Epithelial cell of proximal tubule (primary cell): Measurements from ENCODE around the gene SEMA3G. TPM values are rescaled to one million over a fixed set of nuclear protein-coding genes. Genes with fewer than 3 reads are reported as not detected.
A peak's percentile ranks its signal among the peaks of the same experiment; 100 is the strongest.

Experiments used
- DNase-seq: peaks from one replicate; pipeline ENCODE4 v3.0.0-alpha.2; 2011; ENCODE audit warnings: low read depth
- H3K4me3 ChIP-seq: 2 replicates; pipeline ENCODE4 v1.5.1; 2011; ENCODE audit warnings: low read depth, mild to moderate bottlenecking, low read length
- CTCF ChIP-seq: conservative IDR thresholded peaks from 2 replicates; pipeline ENCODE4 v1.5.1; 2012; ENCODE audit warnings: low read depth, mild to moderate bottlenecking, low read length
- total RNA-seq: library from RNA; depleted of rRNA; stranded (reverse); fragments of >200 nt; gene quantifications from 2 replicates; pipeline ENCODE4 v1.2.3, GENCODE V29; 2015

The SEMA3G gene
- total RNA-seq, 1 donor from 2014 or later = 5.1 TPM

DNA sequence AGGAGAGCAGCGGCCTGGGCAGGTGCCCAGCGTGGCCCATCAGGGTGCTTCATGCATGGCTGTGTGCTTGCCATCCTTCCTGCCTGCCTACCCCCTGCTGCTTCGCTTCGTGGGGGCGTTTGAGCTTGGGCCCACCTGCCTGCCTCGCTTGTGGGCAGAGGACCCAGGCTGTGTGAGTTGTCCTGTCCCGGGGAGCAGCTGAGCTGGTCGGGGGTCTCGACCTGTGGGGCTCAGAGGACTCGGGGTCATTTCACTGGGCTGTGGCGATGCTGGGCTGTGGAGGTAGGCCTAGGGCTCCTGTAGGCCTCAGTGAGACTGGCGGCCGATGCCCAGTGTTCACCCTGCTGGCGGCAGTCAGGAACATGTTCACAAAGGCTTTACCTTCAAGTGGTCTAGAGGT lies 38.2 kb upstream of the SEMA3G start:
- no peak overlapping the region for H3K4me3 ChIP-seq

GRCh38 chr3:52481819-52482521 lies 37.1 kb upstream of the SEMA3G start:
- DNase-seq = no peak
- TF ChIP-seq CTCF = peak; percentile 51
- H3K4me3 ChIP-seq = no peak overlapping the region

More for the DNA sequence above, 38.2 kb upstream of the SEMA3G start:
- no peak for TF ChIP-seq CTCF
- DNase-seq = no peak

DNA sequence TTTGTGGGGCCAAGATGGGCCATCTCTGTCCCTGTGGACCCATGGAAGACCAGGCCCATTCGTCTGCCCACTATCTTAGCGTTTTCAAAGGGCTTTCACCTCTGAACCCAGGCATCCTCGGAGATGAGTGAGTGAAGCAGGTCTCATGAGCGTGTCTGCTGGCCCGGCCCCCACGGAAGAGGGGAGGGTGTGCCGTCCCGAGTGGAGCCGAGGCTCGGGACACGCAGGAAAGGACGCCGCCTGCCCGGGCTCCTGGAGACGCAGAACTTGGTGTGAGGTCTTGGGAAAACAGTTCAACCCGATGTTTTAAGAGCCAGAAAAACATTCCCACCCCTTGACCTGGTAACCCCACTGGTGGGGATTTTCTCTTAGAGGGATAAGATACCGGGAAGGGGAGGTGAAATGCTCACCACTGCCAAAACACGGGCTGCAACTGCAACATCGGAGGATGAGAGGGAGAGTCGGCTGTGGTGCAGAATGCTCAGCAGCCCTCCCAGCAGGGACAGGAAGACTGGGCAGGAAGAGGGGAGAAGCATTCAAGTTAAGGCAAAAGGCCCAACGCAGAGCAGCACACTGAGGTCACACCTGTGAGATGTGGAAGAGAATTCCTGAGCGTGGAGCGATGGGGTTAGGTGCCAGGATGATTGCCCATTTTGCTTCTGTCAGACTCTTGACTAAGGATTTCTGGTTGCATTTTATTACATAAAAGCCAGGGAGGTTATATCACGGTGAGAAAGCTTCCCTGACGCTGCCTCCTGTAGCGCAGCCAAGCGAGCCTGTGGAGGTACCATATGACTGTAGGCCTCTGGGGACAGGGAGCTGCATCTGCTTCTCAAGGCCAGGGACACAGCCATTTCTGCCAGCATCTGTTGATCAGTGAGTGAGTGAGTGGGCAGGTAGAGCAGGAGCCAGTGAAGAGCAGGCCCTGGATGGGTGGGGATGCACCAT lies 36.1 kb upstream of the SEMA3G start:
- H3K4me3 ChIP-seq = no peak overlapping the region
- no peak for DNase-seq
- TF ChIP-seq CTCF = no peak

DNA sequence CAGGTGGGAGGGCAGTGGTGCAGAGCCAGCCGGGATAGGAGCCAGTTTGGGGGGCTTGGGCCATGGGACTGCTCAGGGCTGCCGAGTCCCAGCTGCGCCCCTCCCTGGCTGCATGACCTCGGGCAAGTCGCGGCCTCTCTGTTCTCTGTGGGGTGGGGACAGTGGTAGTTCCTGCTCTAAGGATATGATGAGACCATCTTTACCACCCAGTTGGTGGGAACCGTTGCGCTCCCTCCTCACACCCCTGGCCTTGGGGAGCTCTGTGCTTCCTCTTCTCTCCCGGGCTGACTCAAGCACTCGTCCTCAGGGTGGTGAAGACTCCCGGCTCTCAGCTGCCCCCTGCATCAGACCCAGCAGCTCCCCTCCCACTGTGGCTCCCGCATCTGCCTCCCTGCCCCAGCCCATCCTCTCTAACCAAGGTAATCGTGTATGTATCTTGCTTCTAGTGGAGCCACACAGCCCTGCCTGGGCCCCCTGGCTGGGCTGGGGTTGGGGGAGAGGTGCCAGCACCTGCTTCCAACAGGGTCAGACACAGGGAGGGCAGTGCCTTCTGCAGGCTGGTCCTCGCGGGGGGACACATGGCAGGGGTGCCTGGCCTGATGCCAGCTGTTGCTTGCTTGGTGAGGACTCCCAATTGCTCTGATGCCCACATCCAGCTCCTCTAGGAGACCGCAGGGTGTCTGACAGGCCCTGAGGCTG lies 35.1 kb upstream of the SEMA3G start:
- no peak overlapping the region for H3K4me3 ChIP-seq
- TF ChIP-seq CTCF = no peak
- no peak for DNase-seq

GRCh38 chr3:52479037-52479876 lies 34.4 kb upstream of the SEMA3G start:
- H3K4me3 ChIP-seq = no peak overlapping the region
- DNase-seq = no peak
- TF ChIP-seq CTCF = no peak

DNA sequence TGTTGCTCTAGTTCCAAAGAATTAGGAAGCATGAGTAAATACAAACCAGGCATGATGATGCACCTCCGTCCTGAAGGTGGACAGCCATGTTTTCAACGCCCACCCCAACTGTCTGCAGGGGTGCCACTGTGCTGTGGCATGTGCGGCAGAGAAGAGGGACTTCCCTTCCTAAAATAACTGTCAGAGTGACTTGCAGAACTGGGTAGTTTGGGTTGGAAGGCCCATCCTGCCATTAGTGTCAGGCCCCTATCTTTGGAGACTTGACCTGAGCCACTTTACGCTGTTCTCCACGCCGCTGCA lies 32.8 kb upstream of the SEMA3G start:
- DNase-seq = no peak
- no peak for TF ChIP-seq CTCF
- H3K4me3 ChIP-seq = no peak overlapping the region
